PFSK-1 (cell line): Measurements from ENCODE around the gene ABCB8.

Experiments
- FOXP2 ChIP-seq: optimal IDR thresholded peaks from 2 replicates; pipeline ENCODE3; 2011; ENCODE audit warnings: borderline replicate concordance, control low read depth, inconsistent platforms; ENCODE audit not compliant: insufficient read depth; ENCODE audit errors: extremely low read length, extremely low read depth
- POLR2AphosphoS5 ChIP-seq: IDR thresholded peaks from 2 replicates; pipeline ENCODE4 v1.6.1; 2012; ENCODE audit warnings: low read depth, mild to moderate bottlenecking, control low read depth, low read length, moderate library complexity
- SIN3A ChIP-seq: IDR thresholded peaks from 2 replicates; pipeline ENCODE4 v1.6.1; 2012; ENCODE audit warnings: mild to moderate bottlenecking, low read length, moderate library complexity, borderline replicate concordance; ENCODE audit not compliant: insufficient read depth
- TAF1 ChIP-seq: IDR thresholded peaks from 2 replicates; pipeline ENCODE4 v1.6.1; 2012; ENCODE audit warnings: low read length, control low read depth, borderline replicate concordance; ENCODE audit not compliant: insufficient read depth
- TF ChIP-seq, protein P1 (sequence below), 2 experiments: IDR thresholded peaks; 2 replicates each; pipeline versions ENCODE4 v1.6.1 to v1.8.0; 2011 to 2012; ENCODE audit warnings: low read depth in 2 of 2, low read length in 2 of 2, control low read depth in 1 of 2, inconsistent platforms in 1 of 2, mild to moderate bottlenecking in 1 of 2, moderate library complexity in 1 of 2; ENCODE audit not compliant: insufficient read depth in 1 of 2

- TF ChIP-seq, protein P1, sequence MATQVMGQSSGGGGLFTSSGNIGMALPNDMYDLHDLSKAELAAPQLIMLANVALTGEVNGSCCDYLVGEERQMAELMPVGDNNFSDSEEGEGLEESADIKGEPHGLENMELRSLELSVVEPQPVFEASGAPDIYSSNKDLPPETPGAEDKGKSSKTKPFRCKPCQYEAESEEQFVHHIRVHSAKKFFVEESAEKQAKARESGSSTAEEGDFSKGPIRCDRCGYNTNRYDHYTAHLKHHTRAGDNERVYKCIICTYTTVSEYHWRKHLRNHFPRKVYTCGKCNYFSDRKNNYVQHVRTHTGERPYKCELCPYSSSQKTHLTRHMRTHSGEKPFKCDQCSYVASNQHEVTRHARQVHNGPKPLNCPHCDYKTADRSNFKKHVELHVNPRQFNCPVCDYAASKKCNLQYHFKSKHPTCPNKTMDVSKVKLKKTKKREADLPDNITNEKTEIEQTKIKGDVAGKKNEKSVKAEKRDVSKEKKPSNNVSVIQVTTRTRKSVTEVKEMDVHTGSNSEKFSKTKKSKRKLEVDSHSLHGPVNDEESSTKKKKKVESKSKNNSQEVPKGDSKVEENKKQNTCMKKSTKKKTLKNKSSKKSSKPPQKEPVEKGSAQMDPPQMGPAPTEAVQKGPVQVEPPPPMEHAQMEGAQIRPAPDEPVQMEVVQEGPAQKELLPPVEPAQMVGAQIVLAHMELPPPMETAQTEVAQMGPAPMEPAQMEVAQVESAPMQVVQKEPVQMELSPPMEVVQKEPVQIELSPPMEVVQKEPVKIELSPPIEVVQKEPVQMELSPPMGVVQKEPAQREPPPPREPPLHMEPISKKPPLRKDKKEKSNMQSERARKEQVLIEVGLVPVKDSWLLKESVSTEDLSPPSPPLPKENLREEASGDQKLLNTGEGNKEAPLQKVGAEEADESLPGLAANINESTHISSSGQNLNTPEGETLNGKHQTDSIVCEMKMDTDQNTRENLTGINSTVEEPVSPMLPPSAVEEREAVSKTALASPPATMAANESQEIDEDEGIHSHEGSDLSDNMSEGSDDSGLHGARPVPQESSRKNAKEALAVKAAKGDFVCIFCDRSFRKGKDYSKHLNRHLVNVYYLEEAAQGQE (IDR thresholded peaks at IDR 0.05; ENCODE audit: insufficient read depth in 1 of 2, low read depth in 2 of 2, low read length in 2 of 2) = no peak
- no peak for TF ChIP-seq POLR2AphosphoS5
- TF ChIP-seq TAF1 = no peak
- TF ChIP-seq SIN3A = no peak
- TF ChIP-seq FOXP2 = no peak
Observed at GRCh38 chr7:150994838-150995510, 33.3 kb upstream of the ABCB8 start.
